Naive B cell (primary cell): Measurements from ENCODE around the gene SPRY4. TPM values are rescaled to one million over a fixed set of nuclear protein-coding genes. Genes with fewer than 3 reads are reported as not detected.
A peak's percentile ranks its signal among the peaks of the same experiment; 100 is the strongest.

Source experiments
- ATAC-seq, 2 donors: fragments of 150-1000 bp; cut with Tn5 transposase; 2 replicates each; pipeline ENCODE4 v1.10.0; 2021; ENCODE audit warnings: low read depth in 2 of 2, mild to moderate bottlenecking in 2 of 2, moderate library complexity in 2 of 2
- DNase-seq: peaks from one replicate; pipeline ENCODE4 v3.0.0; 2022
- H3K27ac Mint-ChIP-seq, 6 donors: one replicate each; pipeline ENCODE4 v1.8.0; 2020 to 2022; ENCODE audit warnings: mild to moderate bottlenecking in 6 of 6, mixed read lengths in 6 of 6, moderate library complexity in 5 of 6, inconsistent platforms in 2 of 6
- H3K27me3 Mint-ChIP-seq, 3 donors: one replicate each; pipeline ENCODE4 v1.8.0; 2021 to 2022; ENCODE audit warnings: mixed read lengths in 3 of 3, mild to moderate bottlenecking in 1 of 3
- H3K36me3 Mint-ChIP-seq, 2 donors: one replicate each; pipeline ENCODE4 v1.8.0; 2020 to 2022; ENCODE audit warnings: mixed read lengths in 2 of 2, inconsistent platforms in 1 of 2, mild to moderate bottlenecking in 1 of 2
- H3K4me1 Mint-ChIP-seq, 3 donors: one replicate each; pipeline ENCODE4 v1.8.0; 2020 to 2022; ENCODE audit warnings: mixed read lengths in 3 of 3, inconsistent platforms in 1 of 3, mild to moderate bottlenecking in 1 of 3, moderate library complexity in 1 of 3
- H3K4me3 Mint-ChIP-seq, 8 donors: one replicate each; pipeline ENCODE4 v1.8.0; 2020 to 2022; ENCODE audit warnings: mild to moderate bottlenecking in 8 of 8, mixed read lengths in 8 of 8, moderate library complexity in 8 of 8, inconsistent platforms in 2 of 8
- H3K9me3 Mint-ChIP-seq, 7 donors: one replicate each; pipeline ENCODE4 v1.8.0; 2020 to 2022; ENCODE audit warnings: mixed read lengths in 7 of 7, mild to moderate bottlenecking in 5 of 7, inconsistent platforms in 2 of 7, moderate library complexity in 1 of 7
- polyA plus RNA-seq, 6 donors: library from polyadenylated mRNA; unstranded; fragments of 300-500 nt; fragmentation: Illumina TruSeq; gene quantifications; one replicate each; pipeline ENCODE4 v1.2.3, GENCODE V29; 2021; ENCODE audit warnings: low read depth in 6 of 6

SPRY4 gene
- polyA plus RNA-seq, 6 donors from 2014 or later: not detected

GRCh38 chr5:142293486-142293885 lies 31.3 kb downstream of the SPRY4 start:
- H3K4me1 Mint-ChIP-seq: peaks cover 0 to 2% (median under 1%) of the 10 kb centered on the region in 3 donors
- no peaks in the 10 kb centered on the region for H3K36me3 Mint-ChIP-seq
- peak overlapping the region in 1 of 6 donors; percentile 30 for H3K27ac Mint-ChIP-seq
- DNase-seq (no peak), ATAC-seq (no peak)
- H3K4me3 Mint-ChIP-seq: no peak overlapping the region
- no peaks in the 10 kb centered on the region for H3K9me3 Mint-ChIP-seq
- peaks cover 7 to 25% (median 21%) of the 10 kb centered on the region in 3 donors for H3K27me3 Mint-ChIP-seq

GRCh38 chr5:142292808-142293207 lies 32.0 kb downstream of the SPRY4 start:
- H3K4me3 Mint-ChIP-seq: no peak overlapping the region
- no peaks in the 10 kb centered on the region for H3K36me3 Mint-ChIP-seq
- peaks cover 7 to 25% (median 21%) of the 10 kb centered on the region in 3 donors for H3K27me3 Mint-ChIP-seq
- DNase-seq: no peak
- no peak for ATAC-seq
- peaks cover 4 to 9% (median 6%) of the 10 kb centered on the region in 3 donors for H3K4me1 Mint-ChIP-seq
- no peaks in the 10 kb centered on the region for H3K9me3 Mint-ChIP-seq
- no peak overlapping the region for H3K27ac Mint-ChIP-seq

GRCh38 chr5:142292249-142292648 lies 32.6 kb downstream of the SPRY4 start:
- ATAC-seq: no peak
- H3K27ac Mint-ChIP-seq: no peak overlapping the region

GRCh38 chr5:142290577-142291299 lies 34.1 kb downstream of the SPRY4 start:
- H3K9me3 Mint-ChIP-seq: no peaks in the 10 kb centered on the region

More at GRCh38 chr5:142292249-142292648, 32.6 kb downstream of the SPRY4 start:
- no peaks in the 10 kb centered on the region for H3K36me3 Mint-ChIP-seq
- H3K4me1 Mint-ChIP-seq: peaks cover 10 to 15% (median 12%) of the 10 kb centered on the region in 3 donors
- H3K4me3 Mint-ChIP-seq: no peak overlapping the region
- peaks cover 7 to 25% (median 21%) of the 10 kb centered on the region in 3 donors for H3K27me3 Mint-ChIP-seq
- DNase-seq: no peak
- no peaks in the 10 kb centered on the region for H3K9me3 Mint-ChIP-seq

GRCh38 chr5:142289708-142290576 lies 34.9 kb downstream of the SPRY4 start:
- Mint-ChIP-seq H3K36me3 (no peaks in the 10 kb centered on the region), H3K9me3 (no peaks in the 10 kb centered on the region), H3K27ac (peak overlapping the region in 1 of 6 donors; percentile 46), H3K4me1 (peaks cover 11 to 18% (median 14%) of the 10 kb centered on the region in 3 donors), H3K4me3 (no peak overlapping the region), H3K27me3 (peaks cover 0 to 12% (median 8%) of the 10 kb centered on the region in 3 donors)
- DNase-seq: no peak
- ATAC-seq: no peak

More at GRCh38 chr5:142290577-142291299, 34.1 kb downstream of the SPRY4 start:
- ATAC-seq: no peak
- H3K4me3 Mint-ChIP-seq: no peak overlapping the region
- peaks cover 11 to 18% (median 14%) of the 10 kb centered on the region in 3 donors for H3K4me1 Mint-ChIP-seq
- H3K27me3 Mint-ChIP-seq: peaks cover 3 to 13% (median 10%) of the 10 kb centered on the region in 3 donors
- no peaks in the 10 kb centered on the region for H3K36me3 Mint-ChIP-seq
- no peak for DNase-seq
- no peak overlapping the region for H3K27ac Mint-ChIP-seq

GRCh38 chr5:142287973-142288313 lies 36.9 kb downstream of the SPRY4 start:
- Mint-ChIP-seq H3K4me3 (peak overlapping the region in 2 of 8 donors; percentile 47 to 61), H3K27me3 (no peaks in the 10 kb centered on the region), H3K27ac (peak overlapping the region in 1 of 6 donors; percentile 63), H3K36me3 (no peaks in the 10 kb centered on the region), H3K9me3 (no peaks in the 10 kb centered on the region), H3K4me1 (peaks cover 11 to 20% (median 18%) of the 10 kb centered on the region in 3 donors)
- no peak for ATAC-seq
- DNase-seq: no peak

GRCh38 chr5:142287096-142287972 lies 37.5 kb downstream of the SPRY4 start:
- no peak for ATAC-seq
- Mint-ChIP-seq H3K4me1 (peaks cover 11 to 20% (median 20%) of the 10 kb centered on the region in 3 donors), H3K27me3 (no peaks in the 10 kb centered on the region), H3K9me3 (no peaks in the 10 kb centered on the region), H3K4me3 (peak overlapping the region in 2 of 8 donors; percentile 47 to 61), H3K36me3 (no peaks in the 10 kb centered on the region), H3K27ac (peak overlapping the region in 1 of 6 donors; percentile 76)
- DNase-seq: no peak

GRCh38 chr5:142286111-142286510 lies 38.7 kb downstream of the SPRY4 start:
- Mint-ChIP-seq H3K9me3 (no peaks in the 10 kb centered on the region), H3K4me1 (peaks cover 11 to 20% (median 20%) of the 10 kb centered on the region in 3 donors)
- ATAC-seq: no peak

GRCh38 chr5:142283304-142283703 lies 41.5 kb downstream of the SPRY4 start:
- Mint-ChIP-seq H3K9me3 (no peaks in the 10 kb centered on the region), H3K36me3 (no peaks in the 10 kb centered on the region), H3K4me1 (peaks cover 9 to 19% (median 15%) of the 10 kb centered on the region in 3 donors), H3K27ac (no peak overlapping the region), H3K27me3 (peaks cover 0 to 12% (median 0%) of the 10 kb centered on the region in 3 donors), H3K4me3 (no peak overlapping the region)
- ATAC-seq (no peak), DNase-seq (no peak)

More at GRCh38 chr5:142286111-142286510, 38.7 kb downstream of the SPRY4 start:
- Mint-ChIP-seq H3K27me3 (no peaks in the 10 kb centered on the region), H3K4me3 (no peak overlapping the region), H3K27ac (no peak overlapping the region), H3K36me3 (no peaks in the 10 kb centered on the region)
- DNase-seq: no peak

- H3K4me3 Mint-ChIP-seq: no peak overlapping the region
- H3K27ac Mint-ChIP-seq: no peak overlapping the region
- no peaks in the 10 kb centered on the region for H3K36me3 Mint-ChIP-seq
- ATAC-seq (no peak), DNase-seq (no peak)
- no peaks in the 10 kb centered on the region for H3K9me3 Mint-ChIP-seq
- H3K27me3 Mint-ChIP-seq: peaks cover 0 to 12% (median 0%) of the 10 kb centered on the region in 3 donors
- H3K4me1 Mint-ChIP-seq: peaks cover 0 to 6% (median 2%) of the 10 kb centered on the region in 3 donors
Observed at GRCh38 chr5:142281966-142282365, 42.9 kb downstream of the SPRY4 start.

GRCh38 chr5:142281008-142281367 lies 43.8 kb downstream of the SPRY4 start:
- H3K27ac Mint-ChIP-seq: no peak overlapping the region
- H3K4me1 Mint-ChIP-seq: peaks cover 0 to 6% (median 2%) of the 10 kb centered on the region in 3 donors
- no peaks in the 10 kb centered on the region for H3K9me3 Mint-ChIP-seq
- no peaks in the 10 kb centered on the region for H3K36me3 Mint-ChIP-seq
- no peak for DNase-seq
- no peak overlapping the region for H3K4me3 Mint-ChIP-seq
- peaks cover 0 to 12% (median 0%) of the 10 kb centered on the region in 3 donors for H3K27me3 Mint-ChIP-seq
- ATAC-seq: no peak

GRCh38 chr5:142280066-142281007 lies 44.5 kb downstream of the SPRY4 start:
- DNase-seq: no peak
- H3K27me3 Mint-ChIP-seq: peaks cover 0 to 12% (median 0%) of the 10 kb centered on the region in 3 donors
- H3K4me3 Mint-ChIP-seq: no peak overlapping the region

More at GRCh38 chr5:142280066-142281007, 44.5 kb downstream of the SPRY4 start:
- H3K9me3 Mint-ChIP-seq: no peaks in the 10 kb centered on the region
- no peaks in the 10 kb centered on the region for H3K36me3 Mint-ChIP-seq
- H3K27ac Mint-ChIP-seq: peak overlapping the region in 1 of 6 donors; percentile 26
- ATAC-seq: no peak
- H3K4me1 Mint-ChIP-seq: peaks cover 0 to 6% (median 2%) of the 10 kb centered on the region in 3 donors
